ENCODE data around the gene ACTR10. TPM values are rescaled to one million over a fixed set of nuclear protein-coding genes. Genes with fewer than 3 reads are reported as not detected.

The ACTR10 gene
- total RNA-seq, 1 experiment from 2014 or later = 30.9 TPM

- TF ChIP-seq ZBTB43 (CRISPR knock-in tag; IDR thresholded peaks at IDR 0.05) (no peak), SOX15 (CRISPR knock-in tag; IDR thresholded peaks at IDR 0.05) (no peak), ZNF232 (CRISPR knock-in tag; IDR thresholded peaks at IDR 0.05) (no peak), SMAD3 (CRISPR knock-in tag; IDR thresholded peaks at IDR 0.05; ENCODE audit: borderline replicate concordance) (no peak), FOXJ3 (CRISPR knock-in tag; IDR thresholded peaks at IDR 0.05; ENCODE audit: borderline replicate concordance) (no peak), AFF4 (CRISPR knock-in tag; IDR thresholded peaks at IDR 0.05; ENCODE audit: borderline replicate concordance) (no peak), NFYB (CRISPR knock-in tag; conservative IDR thresholded peaks at IDR 0.05; ENCODE audit: low read depth) (peak; percentile 79), NFE2L1 (CRISPR knock-in tag; IDR thresholded peaks at IDR 0.05) (no peak)
- TF ChIP-seq, protein P1, sequence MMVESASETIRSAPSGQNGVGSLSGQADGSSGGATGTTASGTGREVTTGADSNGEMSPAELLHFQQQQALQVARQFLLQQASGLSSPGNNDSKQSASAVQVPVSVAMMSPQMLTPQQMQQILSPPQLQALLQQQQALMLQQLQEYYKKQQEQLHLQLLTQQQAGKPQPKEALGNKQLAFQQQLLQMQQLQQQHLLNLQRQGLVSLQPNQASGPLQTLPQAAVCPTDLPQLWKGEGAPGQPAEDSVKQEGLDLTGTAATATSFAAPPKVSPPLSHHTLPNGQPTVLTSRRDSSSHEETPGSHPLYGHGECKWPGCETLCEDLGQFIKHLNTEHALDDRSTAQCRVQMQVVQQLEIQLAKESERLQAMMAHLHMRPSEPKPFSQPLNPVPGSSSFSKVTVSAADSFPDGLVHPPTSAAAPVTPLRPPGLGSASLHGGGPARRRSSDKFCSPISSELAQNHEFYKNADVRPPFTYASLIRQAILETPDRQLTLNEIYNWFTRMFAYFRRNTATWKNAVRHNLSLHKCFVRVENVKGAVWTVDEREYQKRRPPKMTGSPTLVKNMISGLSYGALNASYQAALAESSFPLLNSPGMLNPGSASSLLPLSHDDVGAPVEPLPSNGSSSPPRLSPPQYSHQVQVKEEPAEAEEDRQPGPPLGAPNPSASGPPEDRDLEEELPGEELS (CRISPR knock-in tag; IDR thresholded peaks at IDR 0.05) = no peak
- TF ChIP-seq, protein P2, sequence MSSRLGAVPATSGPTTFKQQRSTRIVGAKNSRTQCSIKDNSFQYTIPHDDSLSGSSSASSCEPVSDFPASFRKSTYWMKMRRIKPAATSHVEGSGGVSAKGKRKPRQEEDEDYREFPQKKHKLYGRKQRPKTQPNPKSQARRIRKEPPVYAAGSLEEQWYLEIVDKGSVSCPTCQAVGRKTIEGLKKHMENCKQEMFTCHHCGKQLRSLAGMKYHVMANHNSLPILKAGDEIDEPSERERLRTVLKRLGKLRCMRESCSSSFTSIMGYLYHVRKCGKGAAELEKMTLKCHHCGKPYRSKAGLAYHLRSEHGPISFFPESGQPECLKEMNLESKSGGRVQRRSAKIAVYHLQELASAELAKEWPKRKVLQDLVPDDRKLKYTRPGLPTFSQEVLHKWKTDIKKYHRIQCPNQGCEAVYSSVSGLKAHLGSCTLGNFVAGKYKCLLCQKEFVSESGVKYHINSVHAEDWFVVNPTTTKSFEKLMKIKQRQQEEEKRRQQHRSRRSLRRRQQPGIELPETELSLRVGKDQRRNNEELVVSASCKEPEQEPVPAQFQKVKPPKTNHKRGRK (CRISPR knock-in tag; IDR thresholded peaks at IDR 0.05; ENCODE audit: borderline replicate concordance) = no peak
These were observed 44.8 kb downstream of the ACTR10 start, which contains the start of gene PSMA3 (continued) for GRCh38 chr14:58244556-58245387.

DNA sequence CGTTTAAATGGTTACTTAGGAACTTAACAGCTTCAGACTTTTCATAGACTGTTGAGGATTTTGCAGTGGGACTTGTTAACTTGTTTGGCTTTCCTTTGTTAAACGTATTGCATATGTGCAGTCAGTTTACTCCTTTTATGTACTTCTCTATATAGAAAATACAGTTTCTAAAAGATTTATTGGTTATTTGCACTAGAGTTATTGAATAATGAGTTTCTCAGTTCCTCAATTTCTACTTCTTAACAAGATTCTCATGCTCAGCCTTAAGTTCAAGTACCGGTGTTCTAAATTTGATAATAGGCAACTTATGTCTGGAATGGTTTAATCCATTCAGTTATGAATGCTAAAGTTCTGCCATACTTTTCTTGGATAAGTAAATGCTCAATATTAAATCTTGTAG lies 45.6 kb downstream of the ACTR10 start:
- ChIA-PET CTCF (no interaction called here), POLR2A (interaction anchor here (0.6 to 1.5 kb wide), 4 partner anchors 52 to 160 kb away, joined by 3 to 21 read pairs (median 4); partner anchors contain the start of genes ARID4A and TOMM20L)
- TF ChIP-seq, protein P3, sequence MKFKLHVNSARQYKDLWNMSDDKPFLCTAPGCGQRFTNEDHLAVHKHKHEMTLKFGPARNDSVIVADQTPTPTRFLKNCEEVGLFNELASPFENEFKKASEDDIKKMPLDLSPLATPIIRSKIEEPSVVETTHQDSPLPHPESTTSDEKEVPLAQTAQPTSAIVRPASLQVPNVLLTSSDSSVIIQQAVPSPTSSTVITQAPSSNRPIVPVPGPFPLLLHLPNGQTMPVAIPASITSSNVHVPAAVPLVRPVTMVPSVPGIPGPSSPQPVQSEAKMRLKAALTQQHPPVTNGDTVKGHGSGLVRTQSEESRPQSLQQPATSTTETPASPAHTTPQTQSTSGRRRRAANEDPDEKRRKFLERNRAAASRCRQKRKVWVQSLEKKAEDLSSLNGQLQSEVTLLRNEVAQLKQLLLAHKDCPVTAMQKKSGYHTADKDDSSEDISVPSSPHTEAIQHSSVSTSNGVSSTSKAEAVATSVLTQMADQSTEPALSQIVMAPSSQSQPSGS (CRISPR knock-in tag; IDR thresholded peaks at IDR 0.05; ENCODE audit: borderline replicate concordance, low read depth) = no peak
- TF ChIP-seq ZNF396 (CRISPR knock-in tag; IDR thresholded peaks at IDR 0.05; ENCODE audit: borderline replicate concordance) (no peak), NR3C1 (CRISPR knock-in tag; conservative IDR thresholded peaks at IDR 0.05; ENCODE audit: low read depth) (no peak), E2F4 (CRISPR knock-in tag; IDR thresholded peaks at IDR 0.05; ENCODE audit: borderline replicate concordance, low read depth) (no peak), OVOL2 (CRISPR knock-in tag; IDR thresholded peaks at IDR 0.05; ENCODE audit: borderline replicate concordance) (no peak), GRHL2 (CRISPR knock-in tag; IDR thresholded peaks at IDR 0.05; ENCODE audit: insufficient replicate concordance, severe bottlenecking) (no peak), ERG (CRISPR knock-in tag; IDR thresholded peaks at IDR 0.05) (no peak)
- Mint-ChIP-seq H3K27ac (peak overlapping the region; percentile 98), H3K4me3 (peak overlapping the region; percentile 92), H3K4me1 (peaks cover 23% of the 10 kb centered on the region), H3K27me3 (ENCODE audit: low read depth) (no peaks in the 10 kb centered on the region), H3K36me3 (peaks cover 16% of the 10 kb centered on the region), H3K9me3 (no peaks in the 10 kb centered on the region)
- DNase-seq (ENCODE audit: low spot score) = no peak
- no peak for ATAC-seq

Data from WTC11 (cell line).